H9 (cell line): ENCODE data around the gene CENPH. TPM values are rescaled to one million over a fixed set of nuclear protein-coding genes. Genes with fewer than 3 reads are reported as not detected.

Experiments
- DNase-seq: peaks from one replicate; pipeline ENCODE4 v3.0.0-alpha.2; 2017
- H2AFZ ChIP-seq: one replicate; pipeline ENCODE4 v1.6.1; 2013; ENCODE audit warnings: mild to moderate bottlenecking, low read length, control low read depth, moderate library complexity
- H2AK5ac ChIP-seq: 2 replicates; pipeline ENCODE4 v1.6.1; 2013; ENCODE audit warnings: low read length, control low read depth, mixed read lengths; ENCODE audit not compliant: insufficient read length
- H2BK120ac ChIP-seq: one replicate; pipeline ENCODE4 v1.6.1; 2013; ENCODE audit warnings: low read depth, mild to moderate bottlenecking, low read length, control low read depth, inconsistent platforms; ENCODE audit not compliant: poor library complexity, severe bottlenecking
- H2BK12ac ChIP-seq: 2 replicates; pipeline ENCODE4 v1.6.1; 2013; ENCODE audit warnings: low read length, control low read depth, mixed read lengths, low read depth; ENCODE audit not compliant: insufficient read length
- H2BK15ac ChIP-seq: 2 replicates; pipeline ENCODE4 v1.6.1; 2013; ENCODE audit warnings: low read depth, low read length, control low read depth
- H2BK20ac ChIP-seq: one replicate; pipeline ENCODE4 v1.6.1; 2013; ENCODE audit warnings: low read depth, mild to moderate bottlenecking, low read length, control low read depth, inconsistent platforms; ENCODE audit not compliant: poor library complexity, severe bottlenecking
- H2BK5ac ChIP-seq: 2 replicates; pipeline ENCODE4 v1.6.1; 2013; ENCODE audit warnings: low read length, control low read depth, mixed read lengths; ENCODE audit not compliant: insufficient read length
- H3K14ac ChIP-seq: 2 replicates; pipeline ENCODE4 v1.6.1; 2013; ENCODE audit warnings: low read length, control low read depth; ENCODE audit not compliant: insufficient read depth
- H3K18ac ChIP-seq: 2 replicates; pipeline ENCODE4 v1.6.1; 2013; ENCODE audit warnings: low read depth, mild to moderate bottlenecking, mixed read lengths, low read length, control low read depth; ENCODE audit not compliant: insufficient read length
- H3K23ac ChIP-seq: 2 replicates; pipeline ENCODE4 v1.6.1; 2013; ENCODE audit warnings: low read length, control low read depth, mixed read lengths, low read depth; ENCODE audit not compliant: insufficient read length
- H3K23me2 ChIP-seq: 2 replicates; pipeline ENCODE4 v1.6.1; 2013; ENCODE audit warnings: low read depth, mild to moderate bottlenecking, mixed read lengths, low read length, control low read depth; ENCODE audit not compliant: insufficient read length, poor library complexity, severe bottlenecking
- H3K27ac ChIP-seq: 2 replicates; pipeline ENCODE4 v1.5.1; 2013; ENCODE audit warnings: low read length, control low read depth, mixed read lengths, low read depth; ENCODE audit not compliant: insufficient read length
- H3K27me3 ChIP-seq: 2 replicates; pipeline ENCODE4 v1.6.1; 2013; ENCODE audit warnings: low read length, control low read depth, inconsistent platforms; ENCODE audit not compliant: insufficient read depth
- H3K4ac ChIP-seq: 2 replicates; pipeline ENCODE4 v1.6.1; 2013; ENCODE audit warnings: low read depth, mild to moderate bottlenecking, control low read depth, inconsistent platforms, low read length, moderate library complexity
- H3K4me1 ChIP-seq: 2 replicates; pipeline ENCODE4 v1.6.1; 2013; ENCODE audit warnings: low read length, control low read depth, inconsistent platforms; ENCODE audit not compliant: insufficient read depth
- H3K4me2 ChIP-seq: 2 replicates; pipeline ENCODE4 v1.6.1; 2013; ENCODE audit warnings: low read length, control low read depth, mixed read lengths; ENCODE audit not compliant: insufficient read length, insufficient read depth
- H3K56ac ChIP-seq: 2 replicates; pipeline ENCODE4 v1.6.1; 2013; ENCODE audit warnings: low read depth, mild to moderate bottlenecking, mixed read lengths, low read length, control low read depth; ENCODE audit not compliant: insufficient read length
- H3K79me1 ChIP-seq: 2 replicates; pipeline ENCODE4 v1.6.1; 2013; ENCODE audit warnings: low read depth, mild to moderate bottlenecking, moderate library complexity, low read length, control low read depth, inconsistent platforms; ENCODE audit not compliant: insufficient read depth, poor library complexity, severe bottlenecking
- H3K79me2 ChIP-seq: 2 replicates; pipeline ENCODE4 v1.6.1; 2013; ENCODE audit warnings: low read length, control low read depth, inconsistent platforms; ENCODE audit not compliant: insufficient read depth
- H3K9ac ChIP-seq: 2 replicates; pipeline ENCODE4 v1.6.1; 2013; ENCODE audit warnings: low read length, control low read depth, mixed read lengths; ENCODE audit not compliant: insufficient read length; ENCODE audit errors: extremely low read depth
- H3K9me3 ChIP-seq: one replicate; pipeline ENCODE4 v1.6.1; 2013; ENCODE audit warnings: low read depth, low read length, inconsistent platforms; ENCODE audit not compliant: control insufficient read depth
- H3T11ph ChIP-seq: one replicate; pipeline ENCODE4 v1.6.1; 2013; ENCODE audit warnings: mild to moderate bottlenecking, low read length, control low read depth, inconsistent platforms
- H4K20me1 ChIP-seq: one replicate; pipeline ENCODE4 v1.6.1; 2013; ENCODE audit not compliant: control insufficient read depth, insufficient read length, insufficient read depth
- H4K5ac ChIP-seq: 2 replicates; pipeline ENCODE4 v1.6.1; 2013; ENCODE audit warnings: low read depth, mild to moderate bottlenecking, mixed read lengths, low read length, control low read depth; ENCODE audit not compliant: insufficient read length
- H4K8ac ChIP-seq: replicated peaks from 2 replicates; pipeline ENCODE4 v1.6.1; 2013; ENCODE audit warnings: low read length, control low read depth, mixed read lengths, low read depth; ENCODE audit not compliant: insufficient read length
- H4K91ac ChIP-seq: 2 replicates; pipeline ENCODE4 v1.6.1; 2013; ENCODE audit warnings: low read depth, mild to moderate bottlenecking, moderate library complexity, mixed read lengths, low read length, control low read depth; ENCODE audit not compliant: insufficient read length
- H3K27ac Mint-ChIP-seq, 3 experiments: 2 replicates in 2 of 3; 3 replicates in 1 of 3; pipeline ENCODE4 v1.8.0; 2020 to 2021; ENCODE audit warnings: mixed read lengths in 3 of 3, mild to moderate bottlenecking in 1 of 3, moderate library complexity in 1 of 3
- H3K27me3 Mint-ChIP-seq: 2 replicates; pipeline ENCODE4 v1.8.0; 2021; ENCODE audit warnings: low read depth, mild to moderate bottlenecking, moderate library complexity, mixed read lengths
- H3K36me3 Mint-ChIP-seq, 3 experiments: 2 replicates in 2 of 3; 3 replicates in 1 of 3; pipeline ENCODE4 v1.8.0; 2020 to 2021; ENCODE audit warnings: low read depth in 3 of 3, mixed read lengths in 3 of 3; ENCODE audit not compliant: insufficient read depth in 1 of 3
- H3K4me1 Mint-ChIP-seq, 2 experiments: 2 replicates each; pipeline ENCODE4 v1.8.0; 2020; ENCODE audit warnings: mixed read lengths in 2 of 2
- H3K4me3 Mint-ChIP-seq, 2 experiments: 2 replicates in 1 of 2; 3 replicates in 1 of 2; pipeline ENCODE4 v1.8.0; 2020 to 2021; ENCODE audit warnings: mild to moderate bottlenecking in 2 of 2, mixed read lengths in 2 of 2, moderate library complexity in 1 of 2
- H3K9me3 Mint-ChIP-seq, 2 experiments: 2 replicates in 1 of 2; 3 replicates in 1 of 2; pipeline ENCODE4 v1.8.0; 2020; ENCODE audit warnings: mild to moderate bottlenecking in 2 of 2, mixed read lengths in 2 of 2, moderate library complexity in 1 of 2
- WGBS: extraction: QIAGEN DNeasy Blood & Tissue Kit; methylation state at CpG from one replicate; pipeline ENCODE4 v1.1.7; 2013; ENCODE audit warnings: missing lambda C conversion rate, low lambda C conversion rate, mixed read lengths; ENCODE audit not compliant: insufficient read length; ENCODE audit errors: extremely low coverage; 5-methylcytosine and 5-hydroxymethylcytosine counted together
- total RNA-seq: library from RNA; stranded (reverse); gene quantifications from 2 replicates; pipeline ENCODE4 v1.2.1, GENCODE V29; 2021
- TF ChIP-seq, protein P1 (sequence below): fragments of 200-600 bp; sonication (generic); conservative IDR thresholded peaks from 3 replicates; pipeline ENCODE4 v1.8.0; 2021; ENCODE audit warnings: antibody characterized with exemption, mild to moderate bottlenecking

CENPH gene
- total RNA-seq, 1 experiment from 2014 or later, result 82.8 TPM

DNA sequence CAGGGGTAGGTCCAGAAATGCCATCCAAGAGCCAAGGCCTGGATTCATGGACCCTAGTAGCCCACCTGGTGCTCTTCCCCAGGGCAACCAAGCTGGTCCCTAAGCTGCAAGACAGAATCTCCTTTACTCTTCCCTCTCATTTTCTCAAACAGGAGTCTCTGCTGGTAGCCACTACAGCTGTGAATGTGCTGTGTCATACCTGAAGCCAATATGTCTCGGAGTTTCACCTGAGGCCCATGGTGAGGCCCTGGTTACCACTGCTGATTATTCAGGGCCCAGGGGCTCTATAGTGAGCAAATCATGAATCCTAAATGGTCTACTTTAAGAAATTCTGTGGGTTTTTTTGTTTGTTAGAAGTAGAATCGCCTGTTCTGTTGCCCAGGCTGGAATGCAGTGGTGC is 61.2 kb downstream of the CENPH start:
- Histone ChIP-seq H4K5ac (no peak overlapping the region), H4K91ac (no peak overlapping the region), H3K27me3 (no peaks in the 10 kb centered on the region), H2BK5ac (no peak overlapping the region), H2BK15ac (no peak overlapping the region), H3K79me2 (peaks cover 12% of the 10 kb centered on the region; the same call in 1 of the 2 replicates), H3K4ac (no peak overlapping the region), H3K27ac (no peak overlapping the region), H3K4me1 (no peaks in the 10 kb centered on the region), H4K8ac (no peak overlapping the region), H2AK5ac (no peak overlapping the region), H3K4me2 (no peak overlapping the region), H3K9ac (no peak overlapping the region), H3T11ph (no peak overlapping the region), H3K9me3 (no peaks in the 10 kb centered on the region), H3K23me2 (no peaks in the 10 kb centered on the region), H3K18ac (no peak overlapping the region), H2AFZ (no peak overlapping the region), H3K23ac (no peak overlapping the region), H3K14ac (no peak overlapping the region), H2BK120ac (no peak overlapping the region), H4K20me1 (no peaks in the 10 kb centered on the region), H2BK20ac (no peak overlapping the region), H2BK12ac (no peak overlapping the region), H3K56ac (no peak overlapping the region), H3K79me1 (peaks cover 13% of the 10 kb centered on the region)
- H3K4me3 Mint-ChIP-seq, result no peak overlapping the region
- no peaks in the 10 kb centered on the region for H3K9me3 Mint-ChIP-seq
- H3K36me3 Mint-ChIP-seq, result peaks cover 4 to 20% (median 4%) of the 10 kb centered on the region in 3 experiments; a peak in 4 of 7 replicates
- H3K4me1 Mint-ChIP-seq, result no peaks in the 10 kb centered on the region; a peak in 1 of 4 replicates
- no CpG with 5 or more reads among the region's 2 CpGs for WGBS
- TF ChIP-seq, protein P1, sequence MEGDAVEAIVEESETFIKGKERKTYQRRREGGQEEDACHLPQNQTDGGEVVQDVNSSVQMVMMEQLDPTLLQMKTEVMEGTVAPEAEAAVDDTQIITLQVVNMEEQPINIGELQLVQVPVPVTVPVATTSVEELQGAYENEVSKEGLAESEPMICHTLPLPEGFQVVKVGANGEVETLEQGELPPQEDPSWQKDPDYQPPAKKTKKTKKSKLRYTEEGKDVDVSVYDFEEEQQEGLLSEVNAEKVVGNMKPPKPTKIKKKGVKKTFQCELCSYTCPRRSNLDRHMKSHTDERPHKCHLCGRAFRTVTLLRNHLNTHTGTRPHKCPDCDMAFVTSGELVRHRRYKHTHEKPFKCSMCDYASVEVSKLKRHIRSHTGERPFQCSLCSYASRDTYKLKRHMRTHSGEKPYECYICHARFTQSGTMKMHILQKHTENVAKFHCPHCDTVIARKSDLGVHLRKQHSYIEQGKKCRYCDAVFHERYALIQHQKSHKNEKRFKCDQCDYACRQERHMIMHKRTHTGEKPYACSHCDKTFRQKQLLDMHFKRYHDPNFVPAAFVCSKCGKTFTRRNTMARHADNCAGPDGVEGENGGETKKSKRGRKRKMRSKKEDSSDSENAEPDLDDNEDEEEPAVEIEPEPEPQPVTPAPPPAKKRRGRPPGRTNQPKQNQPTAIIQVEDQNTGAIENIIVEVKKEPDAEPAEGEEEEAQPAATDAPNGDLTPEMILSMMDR, result no peak
- no peaks in the 10 kb centered on the region for H3K27me3 Mint-ChIP-seq
- H3K27ac Mint-ChIP-seq, result peak overlapping the region; percentile 88 to 97 (median 95); a peak in 6 of 7 replicates
- no peak for DNase-seq
